HPDE6-E6E7 (cell line): ENCODE results near the gene CTAG1B.
"Not testable (repeated sequence)": the region's sequence is repeated elsewhere in the genome, so short reads cannot be mapped to it uniquely, and the experiment has no call there.

Experiments
- DNase-seq: peaks from one replicate; pipeline ENCODE4 v3.0.0; 2011; ENCODE audit warnings: missing footprints; ENCODE audit errors: extremely low spot score

Gene CTAG1B

DNA sequence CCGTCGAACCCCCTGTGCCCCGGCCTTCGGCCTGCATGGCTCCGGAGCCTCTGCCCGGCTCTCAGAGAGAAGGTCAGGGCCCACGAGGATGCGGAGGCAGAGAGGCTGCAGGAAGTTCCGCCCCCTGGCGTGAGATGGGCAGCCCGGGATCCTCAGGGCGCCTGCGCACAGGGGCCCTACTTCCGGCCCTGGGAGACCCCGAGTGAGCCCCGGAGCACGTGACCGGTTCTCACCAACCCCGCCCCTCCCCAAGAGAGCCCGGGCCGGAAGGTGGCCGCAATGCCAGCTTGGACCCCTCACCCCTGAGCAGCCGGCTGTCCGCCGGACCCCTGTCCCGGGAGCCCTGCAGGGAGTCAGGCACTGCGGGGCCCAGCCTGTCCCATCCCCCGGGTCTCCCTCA, at the start of gene CTAG1B:
CTAG1B (minus strand) TSS at position 101 of the 400 bp plus-strand sequence; CDS start at position 37, 64 bp downstream.
- DNase-seq, result not testable (repeated sequence)

DNA sequence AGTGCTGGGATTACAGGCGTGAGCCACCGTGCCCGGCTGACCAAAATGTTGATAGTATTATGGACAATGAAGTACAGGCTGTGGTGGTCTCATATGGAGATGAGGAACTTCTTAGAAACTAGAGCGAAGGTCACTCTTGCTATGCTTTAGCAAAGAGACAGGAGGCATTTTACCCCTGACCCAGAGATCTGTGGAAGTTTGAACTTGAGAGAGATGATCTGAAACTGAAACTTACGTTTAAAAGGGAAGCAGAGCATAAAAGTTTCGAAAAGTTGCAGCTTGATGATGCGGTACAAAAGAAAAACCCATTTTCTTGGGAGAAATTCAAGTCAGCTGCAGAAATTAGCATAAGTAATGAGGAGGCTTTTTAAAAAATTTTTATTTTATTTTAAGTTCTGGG, 42.8 kb upstream of the CTAG1B start:
- no peak for DNase-seq

DNA sequence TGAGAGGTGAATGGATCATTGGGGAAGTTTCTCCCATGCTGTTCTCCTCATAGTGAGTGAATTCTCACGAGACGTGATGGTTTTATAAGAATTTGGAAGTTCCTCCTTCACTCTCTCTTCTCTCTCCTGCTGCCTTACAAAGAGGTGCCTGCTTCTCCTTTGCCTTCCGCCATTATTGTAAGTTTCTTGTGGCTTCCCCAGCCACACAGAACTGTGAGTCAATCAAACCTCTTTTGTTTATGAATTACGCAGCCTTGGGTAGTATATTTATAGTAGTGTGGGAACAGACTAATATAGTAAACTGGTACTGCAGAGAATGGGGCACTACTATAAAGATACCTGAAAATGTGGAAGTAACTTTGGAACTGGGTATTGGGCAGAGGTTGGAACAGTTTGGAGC, 42.1 kb upstream of the CTAG1B start:
- no peak for DNase-seq

GRCh38 chrX:154660541-154660940, 41.5 kb upstream of the CTAG1B start:
- DNase-seq, result no peak

DNA sequence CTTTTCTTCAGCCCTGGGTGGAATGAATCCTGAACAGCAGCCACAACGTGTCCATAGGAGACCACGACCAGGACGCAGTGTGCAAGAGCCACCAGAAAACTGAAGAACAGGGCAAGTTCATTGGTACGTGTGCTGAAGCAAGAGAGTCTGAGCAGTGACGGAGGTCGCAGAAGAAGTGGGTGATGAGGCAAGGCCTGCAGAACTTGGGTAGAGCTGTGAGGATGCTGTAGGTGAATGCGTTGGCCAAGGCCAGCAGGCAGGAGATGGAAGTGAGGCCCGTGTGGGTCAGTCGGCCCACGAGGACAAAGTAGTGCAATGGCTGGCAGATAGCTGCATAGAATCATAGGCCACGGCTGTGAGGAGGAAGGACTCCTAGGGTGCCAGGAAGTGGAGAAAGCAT, 39.9 kb upstream of the CTAG1B start:
- no peak for DNase-seq

- DNase-seq, result no peak
Measured at GRCh38 chrX:154658187-154658586, 39.1 kb upstream of the CTAG1B start.

DNA sequence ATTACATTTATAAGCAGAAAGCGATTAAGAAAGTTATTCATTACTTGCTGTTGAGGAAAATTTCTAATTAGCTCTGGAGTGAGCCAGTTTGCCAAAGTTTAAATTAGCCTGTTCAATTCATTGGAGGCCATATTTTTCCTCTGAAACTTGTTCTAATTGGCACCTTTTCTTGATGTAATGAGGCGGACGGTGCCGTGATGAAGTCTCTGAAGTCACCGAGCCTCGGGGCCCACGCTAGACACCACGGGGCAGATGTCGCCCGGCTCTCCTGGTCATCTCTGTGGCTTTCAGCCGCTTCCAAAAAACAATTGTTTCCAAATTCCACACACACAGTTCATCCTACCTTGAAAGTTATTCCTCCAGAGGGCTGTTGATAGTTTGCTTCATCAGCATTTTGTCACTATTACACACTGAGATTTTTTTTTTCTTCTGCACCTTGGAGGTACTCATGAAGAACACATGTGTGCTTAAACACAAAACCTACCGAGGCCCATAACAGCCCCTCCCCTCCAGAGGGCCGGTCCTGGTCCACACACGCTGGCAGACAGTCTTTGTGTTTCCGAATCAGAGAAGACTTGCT, 38.2 kb upstream of the CTAG1B start:
- DNase-seq, result no peak

DNA sequence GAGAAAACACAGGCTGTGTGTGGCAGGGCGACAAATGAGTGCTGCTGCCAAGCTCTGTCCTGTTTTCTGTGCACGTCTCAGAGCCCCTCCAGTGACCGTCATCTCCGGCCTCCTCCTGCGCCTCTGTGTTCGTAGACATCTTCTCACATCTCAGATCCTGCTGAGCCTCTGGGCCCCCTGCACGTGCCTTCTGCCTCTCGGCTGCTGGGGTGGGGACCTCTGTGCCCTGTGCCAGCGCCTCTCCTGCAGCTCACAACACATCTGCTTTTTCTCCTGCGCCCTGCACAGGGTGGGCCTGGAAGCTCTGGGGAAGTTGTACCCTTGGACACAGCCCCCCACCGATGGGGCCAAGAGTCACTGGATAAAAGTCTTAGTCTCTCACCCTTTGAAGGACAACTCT, 36.7 kb upstream of the CTAG1B start:
- DNase-seq, result no peak

GRCh38 chrX:154655346-154655745, 36.3 kb upstream of the CTAG1B start:
- no peak for DNase-seq

DNA sequence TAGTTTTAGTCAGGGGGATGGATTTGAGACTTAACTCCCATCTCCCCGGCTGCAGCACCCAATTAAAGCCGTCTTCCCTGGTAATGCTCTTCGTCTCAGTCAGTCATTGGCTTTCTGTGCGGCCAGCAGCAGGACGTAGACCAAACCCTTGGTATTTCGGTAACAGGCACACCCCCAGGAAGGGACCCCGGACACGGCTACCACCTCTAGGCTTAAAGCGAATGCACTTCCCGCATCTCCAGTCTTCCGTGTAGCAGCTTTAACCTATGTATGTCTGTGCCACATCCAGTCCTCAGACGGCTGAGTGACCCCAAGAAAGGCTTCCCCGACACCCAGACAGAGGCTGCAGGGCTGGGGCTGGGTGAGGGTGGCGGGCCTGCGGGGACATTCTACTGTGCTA, 35.8 kb upstream of the CTAG1B start:
- no peak for DNase-seq

DNA sequence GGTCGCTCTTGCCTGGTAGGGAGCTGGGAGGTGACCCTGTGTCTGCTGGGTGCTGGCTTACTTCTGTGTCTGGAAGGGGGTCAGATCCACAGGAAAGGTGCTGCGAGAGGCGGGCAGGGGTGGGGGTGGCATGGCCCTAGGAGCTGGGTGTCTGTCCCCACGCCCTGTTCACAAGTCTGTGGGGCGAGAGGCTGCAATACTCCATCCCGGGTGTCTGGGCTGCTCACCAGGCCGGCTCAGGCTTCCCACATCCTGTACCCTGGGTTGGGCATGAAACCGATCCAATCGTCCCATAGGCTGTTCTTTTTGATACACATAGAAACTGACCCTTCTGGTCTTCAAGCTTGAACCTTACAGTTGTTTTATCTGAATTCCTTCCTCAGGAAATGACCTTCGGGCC, 35.3 kb upstream of the CTAG1B start:
- DNase-seq, result no peak

GRCh38 chrX:154653413-154653812, 34.3 kb upstream of the CTAG1B start, which contains the start of gene CTAG2:
Gene CTAG2, minus strand, starts transcription at chrX:154653579. Its CDS starts 64 bp downstream, at chrX:154653515.
- DNase-seq, result not testable (repeated sequence)

- no peak for DNase-seq
Measured at GRCh38 chrX:154653048-154653401, 33.9 kb upstream of the CTAG1B start.

DNA sequence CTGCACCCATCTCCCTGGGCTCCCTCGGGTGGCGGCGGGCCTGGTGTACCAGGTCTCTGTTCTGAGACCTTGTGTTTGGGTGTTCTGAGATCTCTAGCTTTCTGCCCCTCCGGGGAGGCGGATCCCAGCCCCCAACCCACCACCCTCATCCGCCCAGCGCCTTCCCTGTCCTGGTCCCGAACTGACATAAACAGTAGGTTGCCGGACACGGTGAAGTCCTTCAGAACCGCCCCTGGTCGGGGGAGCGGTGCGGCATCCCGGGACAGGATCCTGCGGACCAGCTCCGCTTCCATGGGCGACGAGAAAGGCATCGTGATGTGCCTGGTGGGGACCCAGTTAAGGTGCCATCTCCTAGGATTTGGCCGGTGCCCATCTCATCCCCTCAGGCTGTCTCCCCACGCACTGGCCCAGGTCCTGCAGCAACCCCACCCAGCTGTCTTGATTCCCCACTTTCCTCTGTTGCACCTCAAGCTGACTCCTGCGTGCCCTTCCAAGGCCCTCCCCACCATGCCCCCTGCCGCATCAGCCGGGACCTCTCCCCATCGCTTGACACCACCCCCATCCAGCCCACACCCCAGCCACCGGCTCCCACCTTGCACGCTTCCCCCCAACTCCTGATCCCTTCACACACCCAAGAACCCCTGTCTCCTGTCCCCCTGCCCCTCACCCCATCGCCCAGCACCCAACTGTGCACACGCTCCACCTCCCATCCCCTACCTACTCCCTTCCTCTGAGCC, 33.4 kb upstream of the CTAG1B start:
- DNase-seq, result no peak

DNA sequence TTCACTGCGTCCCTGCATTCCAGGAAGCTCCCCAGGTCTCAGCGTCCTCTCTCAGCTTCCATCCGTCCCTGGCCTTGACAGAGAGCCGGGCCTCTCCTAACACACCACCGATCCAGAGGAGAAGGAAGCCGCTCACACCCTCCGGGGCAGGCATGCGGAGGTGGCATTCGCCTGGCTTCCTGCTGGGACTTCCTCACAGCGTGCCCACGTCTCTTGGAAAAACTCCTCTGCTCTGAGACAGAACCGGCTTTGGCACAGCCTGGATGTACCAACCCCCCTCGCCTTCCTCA, 31.1 kb upstream of the CTAG1B start:
- no peak for DNase-seq

DNA sequence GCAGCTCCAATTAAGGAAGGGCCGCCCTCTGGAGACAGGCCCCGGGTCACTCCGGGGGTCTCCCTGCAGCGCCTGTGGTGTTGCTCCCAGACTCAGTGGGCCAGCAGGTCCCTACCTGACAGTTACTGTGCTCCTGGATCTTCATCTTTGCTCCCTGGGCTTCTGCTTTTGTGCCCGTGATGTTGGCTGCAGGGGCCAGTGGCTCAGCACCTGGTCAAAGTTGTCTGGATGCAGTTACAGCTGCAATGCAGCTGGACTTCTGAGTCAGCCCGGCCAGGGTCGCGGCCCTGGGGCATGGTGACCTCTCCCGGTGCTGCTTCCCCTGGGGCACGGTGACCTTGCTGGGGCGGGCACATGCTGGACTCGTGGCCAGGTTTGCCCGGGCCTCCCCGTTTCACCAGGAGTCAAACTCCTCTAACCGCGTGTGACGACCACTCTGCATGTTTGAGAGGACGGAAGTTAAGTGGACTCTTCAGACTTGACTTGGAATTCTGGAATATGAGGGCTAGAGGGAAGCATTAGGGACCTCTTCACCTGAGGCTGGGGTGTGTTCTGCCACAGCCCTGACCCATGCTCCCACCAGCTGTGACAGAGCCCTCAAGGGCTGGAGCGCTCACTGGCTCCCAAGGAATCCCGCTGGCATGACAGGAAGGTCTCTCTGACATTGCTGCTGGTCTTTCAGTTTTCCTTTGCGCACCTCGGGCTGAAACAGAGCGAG, 30.6 kb upstream of the CTAG1B start:
- DNase-seq, result no peak

GRCh38 chrX:154648931-154649330, 29.8 kb upstream of the CTAG1B start:
- DNase-seq, result no peak

GRCh38 chrX:154645745-154646378, 26.8 kb upstream of the CTAG1B start:
- not testable (repeated sequence) for DNase-seq

GRCh38 chrX:154643708-154644107, 24.6 kb upstream of the CTAG1B start:
- DNase-seq, result not testable (repeated sequence)

DNA sequence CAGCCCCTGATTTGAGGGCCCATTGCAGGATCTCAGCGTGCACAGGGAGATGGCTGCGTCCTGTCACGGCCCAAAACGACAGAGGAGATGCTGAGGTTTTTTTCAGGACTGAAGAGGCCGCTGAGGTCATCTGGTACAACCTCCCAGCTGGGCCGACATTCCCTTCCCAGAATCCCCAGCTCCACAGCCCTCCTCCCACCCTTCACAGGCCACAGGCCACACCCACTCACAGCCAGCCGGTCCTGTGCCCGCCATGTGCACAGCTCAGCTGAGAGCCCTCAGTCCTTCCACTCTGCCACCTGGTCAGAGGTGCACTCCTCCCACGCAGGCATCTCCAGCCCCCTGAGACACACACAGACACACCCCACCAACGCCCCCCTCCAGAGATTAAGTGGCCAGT, 22.7 kb upstream of the CTAG1B start:
- DNase-seq, result not testable (repeated sequence)

DNA sequence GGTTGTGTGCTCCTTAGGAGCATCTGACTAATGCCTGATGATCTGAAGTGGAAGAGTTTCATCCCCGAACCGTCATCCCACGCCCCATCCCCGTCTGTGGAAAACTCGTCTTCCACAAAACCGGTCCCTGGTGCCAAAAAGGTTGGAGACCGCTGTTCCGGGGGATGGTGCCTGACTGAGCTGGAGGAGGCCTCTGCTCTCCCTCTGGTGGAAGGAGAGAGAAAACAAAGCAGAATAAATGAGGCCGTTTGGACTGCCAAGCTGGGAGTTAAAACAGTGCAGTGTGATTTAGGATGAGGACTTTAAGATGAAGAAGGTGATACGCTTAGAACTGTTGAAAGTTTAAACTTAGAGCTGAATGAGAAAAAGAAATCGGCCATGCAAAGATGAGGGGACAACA, 14.6 kb upstream of the CTAG1B start:
- not testable (repeated sequence) for DNase-seq

- not testable (repeated sequence) for DNase-seq
Measured at GRCh38 chrX:154630949-154631348, 11.9 kb upstream of the CTAG1B start.

- DNase-seq, result not testable (repeated sequence)
Measured at GRCh38 chrX:154628960-154629359, 9.9 kb upstream of the CTAG1B start.
